ENCODE measurements around the gene AGMO. TPM values are rescaled to one million over a fixed set of nuclear protein-coding genes. Genes with fewer than 3 reads are reported as not detected.

The AGMO gene
- polyA plus RNA-seq, 1 donor (not counting 4 experiments of a cell fraction or from before 2014, with no cell fraction given), result not detected

GRCh38 chr7:15446722-15447121 is 115.1 kb downstream of the AGMO start:
- Histone ChIP-seq H3K4me3 (ENCODE audit: control insufficient read depth in 2 of 3, extremely low read depth in 1 of 3, insufficient read depth in 2 of 3, low read depth in 1 of 3, low read length in 3 of 3) (no peak overlapping the region), H3K9ac (ENCODE audit: control insufficient read depth, extremely low read depth, insufficient read depth, low read length) (no peak overlapping the region), H3K79me2 (ENCODE audit: control insufficient read depth, insufficient read depth, low read length) (no peaks in the 10 kb centered on the region), H3K9me3 (ENCODE audit: control insufficient read depth, low read depth, low read length) (no peaks in the 10 kb centered on the region), H3K27me3 (ENCODE audit: control insufficient read depth, extremely low read depth, insufficient read depth, low read length) (no peaks in the 10 kb centered on the region), H3K36me3 (ENCODE audit: control insufficient read depth in 2 of 2, extremely low read depth in 1 of 2, insufficient read depth in 2 of 2, low read length in 2 of 2) (no peaks in the 10 kb centered on the region), H3K4me1 (ENCODE audit: control insufficient read depth, extremely low read depth, insufficient read depth, low read length) (no peaks in the 10 kb centered on the region), H3K27ac (ENCODE audit: control insufficient read depth, insufficient read depth, low read length) (no peak overlapping the region), H3K9me1 (ENCODE audit: control insufficient read depth, extremely low read depth, insufficient read depth, low read length) (no peaks in the 10 kb centered on the region), H2AFZ (ENCODE audit: control insufficient read depth, low read length) (no peak overlapping the region), H4K20me1 (ENCODE audit: control insufficient read depth, extremely low read depth, insufficient read depth, low read length) (no peaks in the 10 kb centered on the region), H3K4me2 (ENCODE audit: control insufficient read depth, extremely low read depth, insufficient read depth, low read depth, low read length) (no peak overlapping the region)
- DNase-seq (ENCODE audit: low read depth, low spot score) (no peak), FAIRE-seq (no peak)
- TF ChIP-seq CTCF (optimal IDR thresholded peaks at IDR 0.05 in 1 of 3, IDR thresholded peaks at IDR 0.05 in 1 of 3, conservative IDR thresholded peaks at IDR 0.05 in 1 of 3; ENCODE audit: extremely low read depth in 1 of 3, insufficient read depth in 2 of 3, low read length in 3 of 3) (no peak), EZH2 (IDR thresholded peaks at IDR 0.05; ENCODE audit: low read length) (no peak)
- dilution Hi-C loops (cut with MboI; ENCODE audit: extremely low pct_ligation_motif_present, low sequenced_read_pairs), result no loop called here

DNA sequence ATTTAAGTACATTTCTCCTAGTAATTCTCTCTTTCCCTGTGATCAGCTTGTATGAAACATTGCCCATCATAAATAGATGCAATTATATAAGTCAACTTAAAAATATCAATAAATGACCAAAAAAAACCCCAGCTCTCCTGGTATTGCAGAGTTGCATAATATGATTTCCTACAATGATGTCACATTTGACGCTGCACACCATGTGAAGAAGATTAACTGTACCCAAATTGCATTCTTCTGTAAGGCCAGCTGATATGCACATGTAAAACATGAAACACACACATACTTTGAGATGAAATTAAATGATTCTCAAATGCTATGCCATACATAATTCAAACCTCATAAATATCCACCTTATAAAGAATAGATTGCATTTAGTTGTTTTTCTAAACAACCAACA is 115.5 kb downstream of the AGMO start:
- Histone ChIP-seq H3K9ac (ENCODE audit: control insufficient read depth, extremely low read depth, insufficient read depth, low read length) (no peak overlapping the region), H3K27ac (ENCODE audit: control insufficient read depth, insufficient read depth, low read length) (no peak overlapping the region), H3K4me2 (ENCODE audit: control insufficient read depth, extremely low read depth, insufficient read depth, low read depth, low read length) (no peak overlapping the region), H3K36me3 (ENCODE audit: control insufficient read depth in 2 of 2, extremely low read depth in 1 of 2, insufficient read depth in 2 of 2, low read length in 2 of 2) (no peaks in the 10 kb centered on the region), H3K4me3 (ENCODE audit: control insufficient read depth in 2 of 3, extremely low read depth in 1 of 3, insufficient read depth in 2 of 3, low read depth in 1 of 3, low read length in 3 of 3) (no peak overlapping the region), H3K9me3 (ENCODE audit: control insufficient read depth, low read depth, low read length) (no peaks in the 10 kb centered on the region), H3K79me2 (ENCODE audit: control insufficient read depth, insufficient read depth, low read length) (no peaks in the 10 kb centered on the region), H2AFZ (ENCODE audit: control insufficient read depth, low read length) (no peak overlapping the region), H4K20me1 (ENCODE audit: control insufficient read depth, extremely low read depth, insufficient read depth, low read length) (no peaks in the 10 kb centered on the region), H3K27me3 (ENCODE audit: control insufficient read depth, extremely low read depth, insufficient read depth, low read length) (no peaks in the 10 kb centered on the region), H3K9me1 (ENCODE audit: control insufficient read depth, extremely low read depth, insufficient read depth, low read length) (no peaks in the 10 kb centered on the region), H3K4me1 (ENCODE audit: control insufficient read depth, extremely low read depth, insufficient read depth, low read length) (no peaks in the 10 kb centered on the region)
- dilution Hi-C loops (cut with MboI; ENCODE audit: extremely low pct_ligation_motif_present, low sequenced_read_pairs), result no loop called here
- no peak for DNase-seq (ENCODE audit: low read depth, low spot score)
- FAIRE-seq, result no peak
- TF ChIP-seq EZH2 (IDR thresholded peaks at IDR 0.05; ENCODE audit: low read length) (no peak), CTCF (optimal IDR thresholded peaks at IDR 0.05 in 1 of 3, IDR thresholded peaks at IDR 0.05 in 1 of 3, conservative IDR thresholded peaks at IDR 0.05 in 1 of 3; ENCODE audit: extremely low read depth in 1 of 3, insufficient read depth in 2 of 3, low read length in 3 of 3) (no peak)

All from keratinocyte (primary cell).